Endodermal cell (in vitro differentiated cells): ENCODE results near the gene NFIA. TPM values are rescaled to one million over a fixed set of nuclear protein-coding genes. Genes with fewer than 3 reads are reported as not detected.

Source experiments
- DNase-seq: peaks from one replicate; pipeline ENCODE4 v3.0.0-alpha.2; 2017
- H3K27ac ChIP-seq: 2 replicates; pipeline ENCODE4 v1.5.1; 2013; ENCODE audit warnings: mild to moderate bottlenecking, low read depth, low read length, moderate library complexity
- H3K27me3 ChIP-seq: 2 replicates; pipeline ENCODE4 v1.6.1; 2013; ENCODE audit warnings: mild to moderate bottlenecking, low read length, moderate library complexity; ENCODE audit not compliant: insufficient read depth, control insufficient read depth, poor library complexity, severe bottlenecking
- H3K36me3 ChIP-seq: 2 replicates; pipeline ENCODE4 v1.7.0; 2013; ENCODE audit warnings: mild to moderate bottlenecking, low read length, moderate library complexity; ENCODE audit not compliant: control insufficient read depth, insufficient read depth
- H3K4me1 ChIP-seq: one replicate; pipeline ENCODE4 v1.7.0; 2013; ENCODE audit warnings: low read length; ENCODE audit not compliant: control insufficient read depth, insufficient read depth
- H3K4me3 ChIP-seq: 2 replicates; pipeline ENCODE4 v1.5.1; 2013; ENCODE audit warnings: mild to moderate bottlenecking, low read length, moderate library complexity
- H3K9ac ChIP-seq: 2 replicates; pipeline ENCODE4 v1.6.1; 2013; ENCODE audit warnings: mild to moderate bottlenecking, low read length, moderate library complexity; ENCODE audit not compliant: poor library complexity, severe bottlenecking; ENCODE audit errors: extremely low read depth
- H3K9me3 ChIP-seq: 2 replicates; pipeline ENCODE4 v1.6.1; 2013; ENCODE audit warnings: mild to moderate bottlenecking, low read length, moderate library complexity; ENCODE audit not compliant: control insufficient read depth
- H3K27ac Mint-ChIP-seq: 2 replicates; pipeline ENCODE4 v1.8.0; 2020; ENCODE audit warnings: mixed read lengths
- H3K27me3 Mint-ChIP-seq: 2 replicates; pipeline ENCODE4 v1.8.0; 2021; ENCODE audit warnings: mild to moderate bottlenecking, mixed read lengths; ENCODE audit not compliant: insufficient read depth
- H3K36me3 Mint-ChIP-seq: 2 replicates; pipeline ENCODE4 v1.8.0; 2020; ENCODE audit warnings: low read depth, mixed read lengths
- H3K4me1 Mint-ChIP-seq: 2 replicates; pipeline ENCODE4 v1.8.0; 2020; ENCODE audit warnings: mixed read lengths
- H3K4me3 Mint-ChIP-seq: 2 replicates; pipeline ENCODE4 v1.8.0; 2020; ENCODE audit warnings: mild to moderate bottlenecking, moderate library complexity, mixed read lengths
- H3K9me3 Mint-ChIP-seq: 2 replicates; pipeline ENCODE4 v1.8.0; 2020; ENCODE audit warnings: mild to moderate bottlenecking, mixed read lengths
- CTCF ChIP-seq: fragments of 200-600 bp; sonication (generic); conservative IDR thresholded peaks from 2 replicates; pipeline ENCODE4 v1.5.0; 2021; ENCODE audit warnings: antibody characterized with exemption, mild to moderate bottlenecking
- WGBS, 2 experiments: methylation state at CpG; one replicate each; pipeline versions ENCODE4 v1.1.5 to v1.1.7; 2013; ENCODE audit warnings: missing lambda C conversion rate in 2 of 2, mixed read lengths in 1 of 2; ENCODE audit not compliant: insufficient coverage in 1 of 2, insufficient read length in 1 of 2; 5-methylcytosine and 5-hydroxymethylcytosine counted together
- total RNA-seq, 2 donors: library from RNA; stranded (reverse); fragmentation: NEBNext Ultra II Directional in 1 of 2; extraction: Animal tissue kit (Norgen Biotek cat#: 25700) in 1 of 2; gene quantifications; 2 replicates in 1 of 2; 3 replicates in 1 of 2; pipeline ENCODE4 v1.2.1, GENCODE V29; 2021

The NFIA gene
- total RNA-seq, 2 donors from 2014 or later, result 2.3 to 3.8 TPM

GRCh38 chr1:61094677-61095469, 12.5 kb downstream of the NFIA start:
- WGBS, 2 experiments, result 94 to 100% methylated on average over 3 to 4 of the region's 4 CpGs
- no peak for TF ChIP-seq CTCF

GRCh38 chr1:61095470-61095812, 13.1 kb downstream of the NFIA start:
- Histone ChIP-seq H3K4me1 (no peaks in the 10 kb centered on the region), H3K9me3 (no peaks in the 10 kb centered on the region), H3K36me3 (no peaks in the 10 kb centered on the region), H3K9ac (no peak overlapping the region), H3K4me3 (no peak overlapping the region), H3K27ac (no peak overlapping the region), H3K27me3 (no peaks in the 10 kb centered on the region)
- H3K27me3 Mint-ChIP-seq, result peaks cover 2% of the 10 kb centered on the region
- no peak overlapping the region for H3K4me3 Mint-ChIP-seq
- H3K36me3 Mint-ChIP-seq, result no peaks in the 10 kb centered on the region
- TF ChIP-seq CTCF, result no peak
- H3K27ac Mint-ChIP-seq, result no peak overlapping the region
- DNase-seq, result no peak
- no peaks in the 10 kb centered on the region for H3K9me3 Mint-ChIP-seq
- 67% methylated on average over 1 of the region's 2 CpGs; no CpG with 5 or more reads in 1 of the 2 experiments for WGBS, 2 experiments
- no peaks in the 10 kb centered on the region for H3K4me1 Mint-ChIP-seq

More at GRCh38 chr1:61094677-61095469, 12.5 kb downstream of the NFIA start:
- Histone ChIP-seq H3K9ac (no peak overlapping the region), H3K9me3 (no peaks in the 10 kb centered on the region), H3K4me3 (no peak overlapping the region), H3K36me3 (no peaks in the 10 kb centered on the region), H3K27me3 (no peaks in the 10 kb centered on the region), H3K27ac (no peak overlapping the region), H3K4me1 (no peaks in the 10 kb centered on the region)
- Mint-ChIP-seq H3K4me3 (no peak overlapping the region), H3K36me3 (no peaks in the 10 kb centered on the region), H3K9me3 (no peaks in the 10 kb centered on the region), H3K27me3 (peaks cover 2% of the 10 kb centered on the region), H3K4me1 (no peaks in the 10 kb centered on the region), H3K27ac (no peak overlapping the region)
- no peak for DNase-seq

GRCh38 chr1:61097317-61097716, 15.0 kb downstream of the NFIA start:
- Histone ChIP-seq H3K36me3 (no peaks in the 10 kb centered on the region), H3K9me3 (no peaks in the 10 kb centered on the region), H3K4me1 (no peaks in the 10 kb centered on the region), H3K4me3 (no peak overlapping the region), H3K9ac (no peak overlapping the region), H3K27ac (no peak overlapping the region), H3K27me3 (no peaks in the 10 kb centered on the region)
- DNase-seq, result no peak
- H3K27ac Mint-ChIP-seq, result no peak overlapping the region
- H3K9me3 Mint-ChIP-seq, result no peaks in the 10 kb centered on the region
- no peaks in the 10 kb centered on the region for H3K4me1 Mint-ChIP-seq
- 100% methylated on average over 1 of the region's 1 CpG for WGBS, 2 experiments
- no peak overlapping the region for H3K4me3 Mint-ChIP-seq
- peaks cover 2% of the 10 kb centered on the region for H3K27me3 Mint-ChIP-seq
- no peak for TF ChIP-seq CTCF
- no peaks in the 10 kb centered on the region for H3K36me3 Mint-ChIP-seq
